ENCODE measurements around the gene MST1. TPM values are rescaled to one million over a fixed set of nuclear protein-coding genes. Genes with fewer than 3 reads are reported as not detected.

MST1 gene
- total and polyA plus RNA-seq, 2 of the 8 experiments (the other 6 are each of a cell fraction or from before 2014, with no cell fraction given): 6.2 to 9.5 TPM

GRCh38 chr3:49702672-49703071 is 13.4 kb upstream of the MST1 start:
- FAIRE-seq (no peak), DNase-seq (ENCODE audit: low read depth in 1 of 2, low spot score in 2 of 2) (no peak)
- H4K5ac ChIP-seq (ENCODE audit: insufficient read length, low read depth, low read length): no peak overlapping the region
- peaks cover 0 to 9% (median 5%) of the 10 kb centered on the region in 4 experiments; a peak in 5 of 7 replicates for H3K4me1 ChIP-seq (replicated peaks in 1 of 4; ENCODE audit: control insufficient read depth in 3 of 4, insufficient read depth in 4 of 4, low read length in 3 of 4)
- no peaks in the 10 kb centered on the region for H3K9me3 ChIP-seq (ENCODE audit: insufficient read depth in 2 of 2, low read depth in 1 of 2, low read length in 1 of 2)
- H3K18ac ChIP-seq (ENCODE audit: extremely low read depth, low read length): no peak overlapping the region
- H3K23ac ChIP-seq (ENCODE audit: insufficient read length): no peak overlapping the region
- no peak overlapping the region for H2AK5ac ChIP-seq (ENCODE audit: low read depth, low read length)
- H2BK15ac ChIP-seq (ENCODE audit: low read length): no peak overlapping the region
- H3K9ac ChIP-seq (replicated peaks in 1 of 4; ENCODE audit: extremely low read depth in 1 of 4, low read depth in 3 of 4, low read length in 3 of 4): no peak overlapping the region
- no peak overlapping the region for H2BK12ac ChIP-seq (ENCODE audit: low read depth, low read length)
- no peaks in the 10 kb centered on the region for H3K79me2 ChIP-seq (ENCODE audit: control insufficient read depth in 1 of 2, insufficient read depth in 2 of 2, low read length in 2 of 2)
- H2AFZ ChIP-seq (ENCODE audit: low read length): no peak overlapping the region
- 92% methylated on average over 11 of the region's 11 CpGs; no CpG with 5 or more reads in 1 of the 2 experiments for WGBS, 2 experiments (ENCODE audit: extremely low coverage in 1 of 2, insufficient coverage in 1 of 2, insufficient read length in 1 of 2, insufficient replicate concordance in 2 of 2, low coverage in 1 of 2, low lambda C conversion rate in 2 of 2, missing lambda C conversion rate in 1 of 2)
- H3K27me3 ChIP-seq (replicated peaks in 1 of 4; ENCODE audit: control insufficient read depth in 3 of 4, extremely low read depth in 1 of 4, insufficient read depth in 3 of 4, low read length in 3 of 4): no peaks in the 10 kb centered on the region
- no peak overlapping the region for H2BK5ac ChIP-seq (ENCODE audit: low read depth, low read length)
- no peak overlapping the region for H4K8ac ChIP-seq (ENCODE audit: extremely low read depth, insufficient read depth, low read length)
- no peak overlapping the region for H3K14ac ChIP-seq (ENCODE audit: insufficient read length)
- no peak for TF ChIP-seq EGR1 (IDR thresholded peaks at IDR 0.05; ENCODE audit: borderline replicate concordance, low read depth, low read length)
- no peak for TF ChIP-seq POU5F1 (IDR thresholded peaks at IDR 0.05; ENCODE audit: low read depth, low read length)
- no peak for TF ChIP-seq EP300 (IDR thresholded peaks at IDR 0.05; ENCODE audit: borderline replicate concordance in 1 of 2, low read depth in 2 of 2, low read length in 2 of 2)
- no peak for TF ChIP-seq TAF7 (optimal IDR thresholded peaks at IDR 0.05; ENCODE audit: borderline replicate concordance, low read depth, low read length)
- TF ChIP-seq YY1 (IDR thresholded peaks at IDR 0.05; ENCODE audit: low read depth, low read length): no peak
- TF ChIP-seq SIRT6 (IDR thresholded peaks at IDR 0.05; ENCODE audit: low read length): no peak
- no peak for TF ChIP-seq JUN (IDR thresholded peaks at IDR 0.05; ENCODE audit: low read depth, low read length)
- TF ChIP-seq TAF1 (IDR thresholded peaks at IDR 0.05; ENCODE audit: low read depth, low read length): no peak
- TF ChIP-seq RBBP5 (IDR thresholded peaks at IDR 0.05; ENCODE audit: borderline replicate concordance, low read depth, low read length): no peak
- TF ChIP-seq PHF8 (conservative IDR thresholded peaks at IDR 0.05; ENCODE audit: low read depth, low read length): no peak
- no peak for TF ChIP-seq MAFK (IDR thresholded peaks at IDR 0.05; ENCODE audit: low read depth, low read length)
- no peak for TF ChIP-seq SP2 (IDR thresholded peaks at IDR 0.05; ENCODE audit: low read length)
- TF ChIP-seq SUZ12 (IDR thresholded peaks at IDR 0.05; ENCODE audit: low read length): no peak
- no peak overlapping the region for H4K91ac ChIP-seq (replicated peaks; ENCODE audit: insufficient read length, low read length)
- no peak overlapping the region for H2BK120ac ChIP-seq (replicated peaks; ENCODE audit: low read depth, low read length)
- H3K4ac ChIP-seq (replicated peaks; ENCODE audit: insufficient read length, low read depth, low read length): no peak overlapping the region
- H3K27ac ChIP-seq (ENCODE audit: low read depth, low read length): no peak overlapping the region
- peaks cover 4 to 5% (median 5%) of the 10 kb centered on the region in 4 experiments; a peak in 5 of 8 replicates for H3K36me3 ChIP-seq (ENCODE audit: control insufficient read depth in 2 of 4, insufficient read depth in 4 of 4, low read length in 3 of 4)
- no peaks in the 10 kb centered on the region for H3K79me1 ChIP-seq (ENCODE audit: low read depth, low read length)
- POLR2A ChIA-PET (ENCODE audit: partially characterized antibody): interaction anchor here (1.1 to 5.7 kb wide), 5 partner anchors 10 to 50 kb away, joined by 3 to 57 read pairs (median 3); partner anchors contain the start of gene AMIGO3
- no peak overlapping the region for H3K4me3 ChIP-seq (ENCODE audit: extremely low read depth in 1 of 4, insufficient read depth in 2 of 4, low read depth in 3 of 4, low read length in 4 of 4)
- CTCF ChIA-PET (ENCODE audit: partially characterized antibody): interaction anchor here (1.0 to 9.7 kb wide), 11 partner anchors 10 to 204 kb away, joined by 3 to 127 read pairs (median 11); partner anchors contain the start of genes AMIGO3 and MST1R
- peaks cover 3 to 15% of the 10 kb centered on the region in 2 experiments for H4K20me1 ChIP-seq (replicated peaks in 1 of 2; ENCODE audit: control insufficient read depth in 1 of 2, insufficient read depth in 2 of 2, low read length in 2 of 2)
- no peaks in the 10 kb centered on the region for H3K23me2 ChIP-seq (ENCODE audit: low read depth, low read length)
- no peak overlapping the region for H3K4me2 ChIP-seq (ENCODE audit: insufficient read depth in 1 of 2, low read depth in 2 of 2, low read length in 2 of 2)
- H3K56ac ChIP-seq (replicated peaks; ENCODE audit: insufficient read length, low read depth, low read length): no peak overlapping the region
- no peak overlapping the region for H2BK20ac ChIP-seq (ENCODE audit: low read length)
